Transverse colon (tissue), 4 donors: ENCODE data around the gene GK. TPM values are rescaled to one million over a fixed set of nuclear protein-coding genes. Genes with fewer than 3 reads are reported as not detected.

ENCODE experiments used
- DNase-seq: peaks from one replicate; pipeline ENCODE4 v3.0.0-alpha.2; 2019
- H3K27ac ChIP-seq, 4 donors: fragments of 200-600 bp; sonication (generic); 2 replicates each; pipeline ENCODE4 v1.5.1; 2016 to 2018; ENCODE audit warnings: inconsistent platforms in 4 of 4
- H3K27me3 ChIP-seq: fragments of 200-600 bp; sonication (generic); 2 replicates; pipeline ENCODE4 v1.5.1; 2017; ENCODE audit warnings: inconsistent platforms
- H3K36me3 ChIP-seq, 4 donors: fragments of 200-600 bp; sonication (generic); 2 replicates each; pipeline ENCODE4 v1.5.1; 2017 to 2019; ENCODE audit warnings: inconsistent platforms in 4 of 4
- H3K4me1 ChIP-seq, 4 donors: fragments of 200-600 bp; sonication (generic); 2 replicates each; pipeline ENCODE4 v1.5.1; 2017 to 2020; ENCODE audit warnings: inconsistent platforms in 4 of 4
- H3K4me3 ChIP-seq, 4 donors: fragments of 200-600 bp; sonication (generic); 1 replicate in 1 of 4; 2 replicates in 3 of 4; pipeline versions ENCODE4 v1.5.1 to v1.6.1; 2017 to 2019; ENCODE audit warnings: inconsistent platforms in 4 of 4
- H3K9me3 ChIP-seq, 2 donors: fragments of 200-600 bp; sonication (generic); 2 replicates each; pipeline ENCODE4 v1.5.1; 2017 to 2019; ENCODE audit warnings: inconsistent platforms in 2 of 2
- EP300 ChIP-seq: sonication (generic); formaldehyde crosslinking; IDR thresholded peaks from one replicate; pipeline ENCODE4 v1.6.1; 2017; ENCODE audit warnings: antibody characterized with exemption, low read depth
- POLR2A ChIP-seq: fragments of 450-650 bp; IDR thresholded peaks from one replicate; pipeline ENCODE4 v1.6.1; 2016; ENCODE audit warnings: antibody characterized with exemption, mild to moderate bottlenecking, moderate library complexity
- POLR2AphosphoS5 ChIP-seq, 3 donors: sonication (generic); formaldehyde crosslinking; IDR thresholded peaks; one replicate each; pipeline ENCODE4 v1.6.1; 2016; ENCODE audit warnings: antibody characterized with exemption in 3 of 3
- whole genome bisulfite sequencing, 2 donors: methylation state at CpG; one replicate each; pipeline ENCODE4 v1.1.5; 2018; ENCODE audit warnings: low coverage in 1 of 2; 5-methylcytosine and 5-hydroxymethylcytosine counted together
- in situ Hi-C, 4 donors: fragments of 200-750 bp; cut with MboI; loops; one replicate each; pipeline versions ENCODE4 v1.15.0 to v1.15.1; 2017; ENCODE audit warnings: low sequenced_read_pairs in 3 of 4, low pct_ligation_motif_present in 1 of 4, low pct_unique_long_range_greater_than_20kb in 1 of 4
- intact Hi-C: fragments of 100-400 bp; cut with DNase I; formaldehyde crosslinking; loops from one replicate; pipeline ENCODE4 v1.15.1; 2023; ENCODE audit warnings: low total_unique reads
- total RNA-seq, 4 donors: library from RNA; depleted of rRNA; stranded (reverse); fragments of >200 nt; gene quantifications; one replicate each; pipeline ENCODE4 v1.1.0, GENCODE V29; 2016
- TF ChIP-seq, protein P1 (sequence below), 5 experiments: fragments of 200-600 bp in 3 of 5; fragments of 450-650 bp in 2 of 5; sonication (generic) in 3 of 5; IDR thresholded peaks; 1 replicate in 2 of 5; 2 replicates in 3 of 5; pipeline ENCODE4 v1.5.1; 2016 to 2017; ENCODE audit warnings: antibody characterized with exemption in 5 of 5, inconsistent platforms in 3 of 5, mild to moderate bottlenecking in 2 of 5, moderate library complexity in 1 of 5

Gene GK
- total RNA-seq, 4 donors from 2014 or later = 2.2 to 30.2 (median 19.6) TPM

DNA sequence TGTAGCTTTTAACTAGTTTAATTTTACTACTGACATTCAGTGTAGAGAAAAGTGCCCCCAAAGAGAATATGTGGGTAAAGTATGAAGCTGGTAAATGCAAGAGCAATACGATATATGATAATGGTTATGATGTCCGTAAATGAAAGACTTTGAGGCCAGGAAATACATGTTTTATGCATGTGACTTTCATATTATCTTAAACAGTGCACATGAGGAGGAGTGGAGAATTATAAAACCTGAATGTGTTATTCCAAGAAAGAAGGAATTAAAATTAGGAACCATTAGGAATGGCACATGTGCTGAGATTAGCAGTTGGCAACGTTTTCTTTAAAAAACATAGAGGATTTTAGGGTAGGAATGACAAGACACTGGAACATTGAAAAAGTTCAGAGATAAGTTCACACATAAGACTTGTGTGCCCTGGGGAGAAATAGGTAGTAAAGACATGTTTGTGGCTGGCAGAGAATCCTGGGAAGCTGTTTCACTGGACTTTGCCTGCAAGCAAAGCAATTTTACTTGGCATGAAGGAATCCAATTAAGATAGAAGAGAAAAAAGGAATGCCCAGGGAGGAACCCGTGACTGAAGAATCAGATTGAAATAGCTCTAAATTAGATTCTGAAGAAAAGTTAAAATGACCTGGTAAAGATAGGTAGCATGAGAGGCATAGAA, 20.0 kb downstream of the GK start:
- in situ Hi-C loops = no loop called here
- peak overlapping the region in 1 of 4 donors; percentile 24 for H3K27ac ChIP-seq
- TF ChIP-seq POLR2AphosphoS5 (IDR thresholded peaks at IDR 0.05) (no peak), EP300 (no peak), POLR2A (no peak)
- TF ChIP-seq, protein P1, sequence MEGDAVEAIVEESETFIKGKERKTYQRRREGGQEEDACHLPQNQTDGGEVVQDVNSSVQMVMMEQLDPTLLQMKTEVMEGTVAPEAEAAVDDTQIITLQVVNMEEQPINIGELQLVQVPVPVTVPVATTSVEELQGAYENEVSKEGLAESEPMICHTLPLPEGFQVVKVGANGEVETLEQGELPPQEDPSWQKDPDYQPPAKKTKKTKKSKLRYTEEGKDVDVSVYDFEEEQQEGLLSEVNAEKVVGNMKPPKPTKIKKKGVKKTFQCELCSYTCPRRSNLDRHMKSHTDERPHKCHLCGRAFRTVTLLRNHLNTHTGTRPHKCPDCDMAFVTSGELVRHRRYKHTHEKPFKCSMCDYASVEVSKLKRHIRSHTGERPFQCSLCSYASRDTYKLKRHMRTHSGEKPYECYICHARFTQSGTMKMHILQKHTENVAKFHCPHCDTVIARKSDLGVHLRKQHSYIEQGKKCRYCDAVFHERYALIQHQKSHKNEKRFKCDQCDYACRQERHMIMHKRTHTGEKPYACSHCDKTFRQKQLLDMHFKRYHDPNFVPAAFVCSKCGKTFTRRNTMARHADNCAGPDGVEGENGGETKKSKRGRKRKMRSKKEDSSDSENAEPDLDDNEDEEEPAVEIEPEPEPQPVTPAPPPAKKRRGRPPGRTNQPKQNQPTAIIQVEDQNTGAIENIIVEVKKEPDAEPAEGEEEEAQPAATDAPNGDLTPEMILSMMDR (IDR thresholded peaks at IDR 0.05) = no peak
- no peak overlapping the region for H3K4me3 ChIP-seq
- no peaks in the 10 kb centered on the region for H3K9me3 ChIP-seq
- WGBS, 2 donors = 52 to 57% methylated on average over 3 to 4 of the region's 4 CpGs
- H3K27me3 ChIP-seq = no peaks in the 10 kb centered on the region
- H3K36me3 ChIP-seq = no peaks in the 10 kb centered on the region
- intact Hi-C loops = no loop called here
- no peaks in the 10 kb centered on the region for H3K4me1 ChIP-seq
- no peak for DNase-seq

DNA sequence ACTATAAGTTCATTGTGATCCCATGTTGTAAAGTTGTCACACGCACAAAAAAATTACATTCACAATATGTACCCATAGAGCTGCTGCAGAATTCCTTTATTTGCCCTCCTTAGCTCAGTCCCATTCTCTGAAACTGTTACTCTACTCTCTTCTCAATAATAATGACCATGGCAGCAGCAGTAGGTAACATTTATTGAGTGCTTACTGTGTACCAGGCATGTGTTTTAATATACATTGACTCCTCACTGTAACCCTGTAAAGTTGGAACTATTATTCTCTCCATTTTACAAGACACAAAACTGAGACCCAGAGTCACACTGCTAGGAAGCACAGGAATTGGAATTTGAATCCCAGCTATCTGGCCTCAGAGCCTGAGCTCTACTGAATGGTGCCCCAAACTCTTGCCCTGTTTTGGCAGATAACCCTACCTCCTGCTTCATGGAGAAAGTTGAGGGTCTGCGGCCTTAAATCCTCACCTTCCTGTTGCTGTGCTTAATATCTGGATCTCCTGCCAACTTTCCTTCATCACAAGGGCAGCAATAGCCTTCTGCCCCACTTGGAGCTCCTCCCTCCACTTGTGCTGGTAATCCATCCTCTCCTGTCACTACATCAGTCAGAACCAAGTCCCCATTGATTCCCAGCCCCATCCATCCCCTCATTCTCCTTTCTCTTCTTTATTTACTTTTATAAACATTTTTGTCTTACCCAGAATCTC, 20.8 kb downstream of the GK start:
- in situ Hi-C loops (no loop called here), intact Hi-C loops (no loop called here)
- Histone ChIP-seq H3K9me3 (no peaks in the 10 kb centered on the region), H3K36me3 (no peaks in the 10 kb centered on the region), H3K4me1 (no peaks in the 10 kb centered on the region), H3K4me3 (no peak overlapping the region), H3K27ac (no peak overlapping the region), H3K27me3 (no peaks in the 10 kb centered on the region)
- DNase-seq = no peak
- WGBS, 2 donors = 33 to 76% methylated on average over 1 to 2 of the region's 2 CpGs
- no peak for TF ChIP-seq POLR2A
- TF ChIP-seq EP300 = no peak
- TF ChIP-seq POLR2AphosphoS5 (IDR thresholded peaks at IDR 0.05) = no peak
- TF ChIP-seq, protein P1 (IDR thresholded peaks at IDR 0.05) = no peak

DNA sequence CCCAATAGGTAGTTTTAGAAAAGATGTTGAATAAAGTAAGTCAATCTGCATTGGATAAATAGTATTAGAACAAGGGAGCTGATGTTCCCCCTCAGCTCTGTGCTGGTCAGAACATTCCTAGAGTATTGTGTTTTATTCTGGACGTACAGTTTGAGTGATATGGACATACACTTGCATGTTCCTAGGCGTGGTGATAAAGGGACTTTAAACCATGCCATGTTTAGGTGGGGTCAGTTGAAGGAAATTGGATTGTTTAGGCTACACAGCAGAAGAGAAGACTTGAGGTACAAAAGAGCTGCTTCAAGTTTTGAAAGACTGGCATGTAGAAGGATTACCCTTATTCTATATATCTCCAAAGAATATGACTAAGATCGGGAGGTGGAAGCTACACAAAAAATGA, 21.6 kb downstream of the GK start:
- TF ChIP-seq EP300 (no peak), POLR2A (no peak), POLR2AphosphoS5 (IDR thresholded peaks at IDR 0.05) (no peak)
- TF ChIP-seq, protein P1 (IDR thresholded peaks at IDR 0.05) = no peak
- Histone ChIP-seq H3K27me3 (no peaks in the 10 kb centered on the region), H3K36me3 (no peaks in the 10 kb centered on the region), H3K4me1 (no peaks in the 10 kb centered on the region), H3K4me3 (no peak overlapping the region), H3K9me3 (no peaks in the 10 kb centered on the region), H3K27ac (no peak overlapping the region)
- DNase-seq = no peak
- intact Hi-C loops = no loop called here
- in situ Hi-C loops = no loop called here
- WGBS, 2 donors = 61 to 100% methylated on average over 1 to 3 of the region's 3 CpGs

DNA sequence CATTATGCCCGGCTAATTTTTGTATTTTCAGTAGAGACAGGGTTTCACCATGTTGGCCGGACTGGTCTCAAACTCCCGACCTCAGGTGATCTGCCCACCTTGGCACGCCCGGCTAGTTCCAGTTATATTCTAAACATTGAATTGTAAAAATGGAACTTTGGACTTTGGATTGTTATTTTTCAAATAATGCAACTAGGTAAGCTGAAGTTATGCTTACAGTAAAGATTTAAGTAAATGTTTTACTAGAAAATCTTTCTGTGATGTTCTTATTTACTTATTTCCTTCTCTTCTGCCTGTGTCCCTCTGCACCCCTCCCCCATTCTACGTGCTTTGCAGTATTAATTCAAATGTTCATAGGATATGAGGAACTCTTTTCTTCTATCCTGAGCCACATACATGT, 26.1 kb downstream of the GK start:
- in situ Hi-C loops = no loop called here
- intact Hi-C loops = no loop called here
- TF ChIP-seq EP300 = no peak
- TF ChIP-seq POLR2AphosphoS5 (IDR thresholded peaks at IDR 0.05) = no peak
- TF ChIP-seq POLR2A = no peak
- TF ChIP-seq, protein P1 (IDR thresholded peaks at IDR 0.05) = no peak

More for the DNA sequence above, 26.1 kb downstream of the GK start:
- peak overlapping the region in 3 of 4 donors; percentile 36 to 65 (median 54) for H3K27ac ChIP-seq
- 48% methylated on average over 6 of the region's 6 CpGs; no CpG with 5 or more reads in 1 of the 2 donors for WGBS, 2 donors
- no peaks in the 10 kb centered on the region for H3K27me3 ChIP-seq
- H3K4me3 ChIP-seq = no peak overlapping the region
- H3K9me3 ChIP-seq = no peaks in the 10 kb centered on the region
- DNase-seq = peak; percentile 29
- H3K4me1 ChIP-seq = no peaks in the 10 kb centered on the region
- no peaks in the 10 kb centered on the region for H3K36me3 ChIP-seq
